Measurements from ENCODE around the gene DNAJC11. TPM values are rescaled to one million over a fixed set of nuclear protein-coding genes. Genes with fewer than 3 reads are reported as not detected.
A peak's percentile ranks its signal among the peaks of the same experiment; 100 is the strongest.

DNAJC11 gene
- total RNA-seq, 1 experiment from 2014 or later, result 75.6 TPM

DNA sequence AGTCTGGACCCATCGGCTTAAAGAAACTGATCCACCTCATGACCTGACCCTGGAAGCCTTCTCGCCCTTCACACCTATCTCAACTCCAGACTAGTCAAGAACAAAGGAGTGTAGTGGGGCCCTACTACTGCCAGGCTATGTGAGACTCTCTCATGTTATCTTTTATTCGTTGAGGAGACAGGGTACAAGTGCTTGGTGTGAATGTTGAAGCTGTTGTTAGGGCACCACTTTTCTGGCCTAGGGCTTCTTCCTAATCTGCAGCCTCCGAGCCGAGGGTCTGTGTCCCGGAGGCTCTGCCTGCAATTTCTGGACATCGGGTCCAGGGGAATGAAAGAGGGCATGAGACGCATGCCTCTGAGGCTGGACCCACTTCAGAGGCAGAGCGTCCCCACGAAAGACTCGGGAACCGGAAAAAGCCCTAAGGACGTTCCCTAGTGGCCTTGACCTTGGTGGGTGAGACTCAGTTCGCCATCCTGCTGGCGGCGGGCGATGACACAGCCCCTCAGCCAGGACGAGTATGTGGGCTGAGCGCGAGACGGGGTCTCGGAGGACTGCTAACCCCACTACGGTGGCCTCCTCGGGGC lies 671 bp downstream of the DNAJC11 start:
- peak overlapping the region; percentile 99 for H3K4me2 ChIP-seq (ENCODE audit: low read length)
- H3K4me3 ChIP-seq (replicated peaks in 1 of 2; ENCODE audit: low read depth in 1 of 2, low read length in 2 of 2), result peak overlapping the region; percentile 99 to 100
- H4K20me1 ChIP-seq (ENCODE audit: insufficient read depth), result peaks cover 3% of the 10 kb centered on the region; the same call in 1 of the 2 replicates
- peaks cover 0 to 6% of the 10 kb centered on the region in 2 experiments; a peak in 1 of 4 replicates for H3K36me3 ChIP-seq (ENCODE audit: control insufficient read depth in 1 of 2, insufficient read depth in 2 of 2, low read length in 2 of 2)
- intact Hi-C loops (cut with micrococcal nuclease), result loop anchor here (5.0 kb wide), 1 partner anchor 506 kb away; no protein-coding TSS in a partner anchor
- peaks cover 5 to 20% of the 10 kb centered on the region in 2 experiments; a peak in 3 of 4 replicates for H3K4me1 ChIP-seq (ENCODE audit: control insufficient read depth in 1 of 2, insufficient read depth in 2 of 2, low read length in 2 of 2)
- no peak for TF ChIP-seq FOSL1 (IDR thresholded peaks at IDR 0.05; ENCODE audit: low read depth)
- TF ChIP-seq JUND (IDR thresholded peaks at IDR 0.05), result no peak
- no peak for TF ChIP-seq SP1 (IDR thresholded peaks at IDR 0.05; ENCODE audit: low read depth)
- no peak for TF ChIP-seq EZH2 (IDR thresholded peaks at IDR 0.05)
- TF ChIP-seq ELF1 (IDR thresholded peaks at IDR 0.05; ENCODE audit: borderline replicate concordance, low read depth), result no peak
- no peak for TF ChIP-seq ZFX (IDR thresholded peaks at IDR 0.05)
- TF ChIP-seq RAD21 (IDR thresholded peaks at IDR 0.05; ENCODE audit: low read depth), result no peak
- no peak for TF ChIP-seq CEBPB (IDR thresholded peaks at IDR 0.05; ENCODE audit: low read depth)
- TF ChIP-seq ZBTB33 (IDR thresholded peaks at IDR 0.05; ENCODE audit: extremely low read depth, insufficient replicate concordance, low read length), result no peak
- TF ChIP-seq REST (IDR thresholded peaks at IDR 0.05; ENCODE audit: low read depth), result no peak
- TF ChIP-seq POLR2AphosphoS5 (IDR thresholded peaks at IDR 0.05; ENCODE audit: low read depth, low read length), result no peak
- TF ChIP-seq SIN3A (IDR thresholded peaks at IDR 0.05; ENCODE audit: low read depth), result no peak
- TF ChIP-seq, protein P1, sequence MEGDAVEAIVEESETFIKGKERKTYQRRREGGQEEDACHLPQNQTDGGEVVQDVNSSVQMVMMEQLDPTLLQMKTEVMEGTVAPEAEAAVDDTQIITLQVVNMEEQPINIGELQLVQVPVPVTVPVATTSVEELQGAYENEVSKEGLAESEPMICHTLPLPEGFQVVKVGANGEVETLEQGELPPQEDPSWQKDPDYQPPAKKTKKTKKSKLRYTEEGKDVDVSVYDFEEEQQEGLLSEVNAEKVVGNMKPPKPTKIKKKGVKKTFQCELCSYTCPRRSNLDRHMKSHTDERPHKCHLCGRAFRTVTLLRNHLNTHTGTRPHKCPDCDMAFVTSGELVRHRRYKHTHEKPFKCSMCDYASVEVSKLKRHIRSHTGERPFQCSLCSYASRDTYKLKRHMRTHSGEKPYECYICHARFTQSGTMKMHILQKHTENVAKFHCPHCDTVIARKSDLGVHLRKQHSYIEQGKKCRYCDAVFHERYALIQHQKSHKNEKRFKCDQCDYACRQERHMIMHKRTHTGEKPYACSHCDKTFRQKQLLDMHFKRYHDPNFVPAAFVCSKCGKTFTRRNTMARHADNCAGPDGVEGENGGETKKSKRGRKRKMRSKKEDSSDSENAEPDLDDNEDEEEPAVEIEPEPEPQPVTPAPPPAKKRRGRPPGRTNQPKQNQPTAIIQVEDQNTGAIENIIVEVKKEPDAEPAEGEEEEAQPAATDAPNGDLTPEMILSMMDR (IDR thresholded peaks at IDR 0.05 in 2 of 3, conservative IDR thresholded peaks at IDR 0.05 in 1 of 3; ENCODE audit: borderline replicate concordance in 1 of 3, insufficient read depth in 1 of 3, low read depth in 2 of 3, low read length in 2 of 3), result no peak
- TF ChIP-seq ZNF274 (IDR thresholded peaks at IDR 0.05; ENCODE audit: low read depth, low read length), result no peak
- DNase-seq (ENCODE audit: low read depth, low spot score) (no peak), ATAC-seq (no peak)
- H2AFZ ChIP-seq (ENCODE audit: low read depth, low read length, poor library complexity, severe bottlenecking), result no peak overlapping the region
- peak overlapping the region; percentile 100 for H3K9ac ChIP-seq (ENCODE audit: low read length)
- peaks cover 56% of the 10 kb centered on the region for H3K79me2 ChIP-seq (ENCODE audit: insufficient read depth, low read length)
- BruUV-seq (replicated peaks), result no TSS peak
- H3K27ac ChIP-seq (ENCODE audit: low read depth, low read length), result peak overlapping the region; percentile 77
- RAD21 ChIA-PET (ENCODE audit: low non-redundant PET in 1 of 2, low total read pairs in 2 of 2, uncharacterized antibody in 2 of 2, unreplicated experiment in 2 of 2), result no interaction called here
- H3K9me3 ChIP-seq (ENCODE audit: control insufficient read depth in 1 of 2, insufficient read depth in 1 of 2, low read depth in 1 of 2, low read length in 2 of 2), result no peaks in the 10 kb centered on the region
- no peaks in the 10 kb centered on the region for H3K9me2 ChIP-seq (ENCODE audit: insufficient read depth)
- H3K27me3 ChIP-seq (ENCODE audit: insufficient read depth, low read length), result no peaks in the 10 kb centered on the region
- CTCF ChIA-PET, result interaction anchor here (0.5 to 1.0 kb wide), 10 partner anchors 10 to 517 kb away, joined by 3 to 9 read pairs (median 4); partner anchors contain the start of gene CAMTA1
- POLR2A ChIA-PET, result no interaction called here

All from HCT116 (cell line).